Glomerular visceral epithelial cell (primary cell): ENCODE data around the gene MLLT6.

Source experiments
- DNase-seq: peaks from one replicate; pipeline ENCODE4 v3.0.0-alpha.2; 2016; ENCODE audit errors: extremely low spot score

Gene MLLT6

DNA sequence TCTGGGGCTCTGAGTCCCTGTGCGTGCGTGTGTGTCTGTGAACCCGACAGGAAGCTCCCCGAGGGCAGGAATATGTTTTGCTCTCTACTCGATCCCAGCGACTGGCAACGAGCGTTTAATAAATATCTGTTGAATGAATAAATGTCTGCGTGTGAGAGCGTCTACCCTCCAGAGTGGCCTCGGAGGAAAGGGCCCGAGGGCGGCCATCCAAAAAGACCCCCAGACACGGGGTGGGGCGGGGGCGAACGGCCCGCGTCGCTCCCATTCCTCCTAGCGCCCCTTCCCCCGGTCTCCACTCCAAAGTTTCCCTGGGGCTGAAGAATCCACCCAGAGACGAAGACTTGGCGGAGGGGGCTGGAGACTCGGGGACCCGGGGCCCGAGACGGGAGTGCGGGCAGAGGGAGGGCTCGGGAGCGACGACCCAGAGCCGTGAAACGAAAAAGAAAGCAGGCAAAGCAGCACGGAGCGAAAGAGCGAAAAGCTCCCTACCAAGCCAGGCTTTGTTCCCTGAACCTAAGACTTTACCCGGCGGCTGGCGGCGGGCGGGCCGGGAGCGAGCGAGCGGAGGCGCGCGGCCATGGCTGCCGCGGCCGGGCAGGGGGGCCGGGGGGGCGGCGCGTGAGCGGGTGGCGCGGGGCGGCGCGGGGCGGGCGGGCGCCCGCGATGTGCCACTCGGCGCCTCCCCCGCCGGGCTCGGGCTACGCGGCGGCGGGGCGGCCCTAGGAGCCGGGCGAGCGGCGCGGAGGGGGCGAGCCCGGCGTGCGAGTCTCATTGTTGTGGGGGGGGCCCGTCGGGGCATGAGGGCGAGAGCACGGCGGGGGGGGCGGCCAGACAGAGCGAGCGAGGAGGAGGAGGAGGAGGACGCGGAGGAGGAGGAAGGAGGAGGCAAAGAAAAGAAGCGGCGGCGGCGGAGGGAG is at the start of gene MLLT6:
MLLT6 (plus strand) TSS at position 668 of the 917 bp plus-strand sequence. CDS start 360 bp downstream, outside the sequence.
- peak; percentile 83 for DNase-seq

- DNase-seq, result no peak
Observed at GRCh38 chr17:38656959-38657823, 47.9 kb upstream of the MLLT6 start.

DNA sequence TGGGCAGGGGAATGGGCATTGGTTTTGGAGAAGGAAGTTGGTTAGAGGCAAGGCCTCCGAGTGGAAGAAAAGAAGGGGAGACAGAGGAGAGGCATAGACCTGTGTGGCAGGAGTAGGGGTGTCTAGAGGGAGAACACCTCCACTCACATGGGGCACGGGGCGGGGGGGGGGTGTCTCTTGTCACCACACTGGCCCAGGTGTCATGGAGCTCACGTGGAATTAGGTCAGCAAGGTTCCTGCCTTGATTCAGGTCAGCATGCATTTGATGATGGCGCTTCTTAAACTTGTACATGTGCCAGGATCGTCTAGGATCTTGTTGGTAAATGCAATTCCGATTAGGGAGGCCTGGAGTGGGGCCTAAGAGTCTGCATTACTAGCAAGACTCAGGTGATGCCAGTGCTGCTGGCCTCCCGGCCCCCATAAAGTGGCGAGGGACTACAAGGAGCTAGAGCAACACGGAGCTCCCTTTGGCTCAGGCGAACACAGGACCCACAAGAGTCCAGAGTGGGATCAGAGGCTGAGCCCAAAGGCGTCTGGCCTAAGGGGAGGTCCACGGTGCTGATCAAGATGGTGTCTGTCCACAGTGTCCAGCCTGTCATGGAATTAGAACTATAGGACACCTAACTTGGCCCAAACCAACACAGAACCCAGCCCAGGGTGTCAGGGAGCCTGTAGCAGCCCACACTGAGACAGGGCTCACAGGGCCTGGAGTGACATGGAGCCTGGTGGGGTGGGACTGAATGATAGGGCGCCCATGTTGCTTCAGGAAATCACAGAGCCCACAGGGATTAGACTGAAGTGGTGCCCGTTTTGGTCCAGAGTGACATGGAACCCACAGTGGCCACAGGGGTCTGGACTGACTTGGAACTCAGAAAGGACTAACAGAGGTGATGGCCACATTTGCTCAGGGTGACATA is 47.0 kb upstream of the MLLT6 start:
- no peak for DNase-seq

GRCh38 chr17:38658741-38659345 is 46.2 kb upstream of the MLLT6 start:
- DNase-seq, result no peak

- no peak for DNase-seq
Observed at GRCh38 chr17:38659415-38659814, 45.7 kb upstream of the MLLT6 start.

DNA sequence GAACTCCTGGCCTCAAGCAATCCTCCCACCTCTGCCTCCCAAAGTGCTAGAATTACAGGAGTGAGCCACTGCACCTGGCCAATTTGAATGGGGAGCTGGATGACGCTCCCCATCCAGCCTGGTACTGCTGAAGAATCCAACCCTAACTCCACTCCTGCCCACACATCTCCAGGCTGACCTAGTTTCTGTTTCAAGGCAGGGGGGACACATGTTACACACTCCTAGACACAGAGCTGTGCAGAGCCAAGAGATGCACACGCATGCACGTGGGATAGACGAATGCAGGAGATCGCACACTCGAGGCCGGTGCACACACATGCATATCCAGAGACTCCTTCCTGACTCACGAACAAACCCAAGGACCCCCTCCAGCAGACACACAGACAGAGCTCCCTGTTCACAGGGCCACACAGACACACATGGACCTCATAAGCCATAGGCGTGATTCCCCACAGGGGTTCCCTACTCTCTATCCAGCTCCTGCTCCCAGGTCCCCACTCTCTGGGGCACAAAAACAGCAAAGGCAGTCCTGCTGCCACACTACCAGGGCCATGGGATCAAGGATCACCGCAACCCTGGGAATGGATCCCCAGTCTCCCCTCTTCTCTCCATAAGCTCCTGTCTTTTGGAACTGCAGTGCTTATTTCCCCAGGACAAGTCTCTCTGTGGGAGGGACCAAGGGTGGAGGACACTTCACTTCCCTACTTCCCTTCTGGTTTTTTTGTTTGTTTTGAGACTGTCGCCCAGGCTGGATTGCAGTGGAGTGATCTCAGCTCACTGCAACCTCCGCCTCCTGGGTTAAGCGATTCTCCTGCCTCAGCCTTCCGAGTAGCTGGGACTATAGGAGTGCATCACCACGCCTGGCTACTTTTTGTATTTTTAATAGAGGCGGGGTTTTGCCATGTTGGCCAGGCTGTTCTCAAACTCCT is 44.7 kb upstream of the MLLT6 start:
- DNase-seq, result no peak

GRCh38 chr17:38663125-38663751 is 41.8 kb upstream of the MLLT6 start:
- DNase-seq, result peak; percentile 63

DNA sequence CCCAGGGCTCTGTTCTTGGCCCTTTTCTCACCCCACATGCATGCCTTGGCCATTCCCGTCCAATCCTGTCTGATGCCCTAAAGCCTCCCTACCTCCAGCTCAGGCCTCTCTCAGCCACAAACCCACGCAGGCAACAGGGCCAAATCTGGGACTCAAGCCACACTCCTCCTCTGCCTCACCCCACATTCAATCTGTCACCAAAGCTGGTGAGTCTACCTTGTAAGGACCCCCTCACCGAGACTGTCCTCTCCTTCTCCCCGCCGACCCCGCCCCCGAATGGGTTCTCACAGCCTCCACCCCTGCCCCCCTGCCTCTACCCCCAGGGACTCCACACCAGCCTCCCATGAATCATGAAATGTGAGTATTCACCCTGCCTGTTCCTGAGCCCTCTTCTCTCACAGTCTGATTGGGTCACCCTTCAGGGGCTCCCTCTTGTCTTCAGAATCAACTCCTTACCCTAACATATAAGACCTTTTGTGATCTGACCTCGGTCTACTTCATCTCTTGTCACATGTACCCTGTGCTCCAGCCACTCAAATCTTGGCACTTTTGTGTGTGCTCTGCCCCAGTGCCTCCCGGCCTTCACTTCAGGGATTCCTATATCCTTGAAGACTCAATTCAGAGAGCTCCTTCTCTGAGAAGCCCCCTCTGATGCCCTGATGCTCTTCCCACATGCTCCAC is 41.0 kb upstream of the MLLT6 start:
- no peak for DNase-seq

DNA sequence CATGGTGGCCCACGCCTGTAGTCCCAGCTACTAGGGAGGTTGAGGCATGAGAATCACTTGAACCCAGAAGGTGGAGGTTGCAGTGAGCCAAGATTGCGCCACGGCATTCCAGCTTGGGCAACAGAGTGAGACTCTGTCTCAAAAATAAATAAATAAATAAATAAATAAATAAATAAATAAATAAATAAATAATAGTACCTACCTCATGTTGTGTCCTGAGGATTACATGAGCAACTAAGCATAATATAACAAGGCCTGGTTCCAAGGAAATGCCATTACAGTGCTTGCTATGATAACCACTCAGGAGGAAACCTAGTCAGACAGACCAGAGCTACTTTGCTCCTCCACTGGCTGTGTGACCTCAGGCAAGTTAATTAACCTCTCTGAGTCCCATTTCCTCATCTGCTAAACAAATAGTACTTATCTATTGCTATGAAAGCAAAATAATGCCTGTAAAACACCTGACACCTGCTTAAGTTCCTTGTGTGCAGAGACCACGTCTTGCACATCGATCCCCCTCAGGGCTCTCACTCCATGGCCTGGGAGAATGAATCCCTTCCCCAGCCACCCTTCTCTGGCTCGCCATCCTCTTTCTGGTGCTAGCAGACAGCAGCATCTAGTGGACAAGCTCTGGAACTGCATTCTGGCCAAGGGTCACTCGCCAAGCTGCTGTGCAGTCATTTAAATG is 37.8 kb upstream of the MLLT6 start:
- DNase-seq, result peak; percentile 70

DNA sequence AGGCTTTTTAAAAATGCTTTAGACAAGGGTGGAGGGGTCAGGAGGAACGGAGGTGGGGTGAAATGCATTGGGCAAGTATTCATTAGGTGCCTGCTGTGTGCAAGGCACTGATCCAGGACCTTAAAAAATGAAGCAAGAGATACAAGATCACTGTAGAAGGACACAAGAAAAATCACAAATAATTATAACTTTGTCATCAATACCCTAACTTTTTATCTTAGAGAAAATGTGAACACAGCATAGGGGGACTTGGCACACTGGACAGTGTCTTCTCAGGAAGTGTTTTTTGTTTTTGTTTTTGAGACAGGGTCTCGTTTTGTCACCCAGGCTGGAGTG is 37.3 kb upstream of the MLLT6 start:
- no peak for DNase-seq

GRCh38 chr17:38669520-38669919 is 35.6 kb upstream of the MLLT6 start:
- DNase-seq, result no peak

DNA sequence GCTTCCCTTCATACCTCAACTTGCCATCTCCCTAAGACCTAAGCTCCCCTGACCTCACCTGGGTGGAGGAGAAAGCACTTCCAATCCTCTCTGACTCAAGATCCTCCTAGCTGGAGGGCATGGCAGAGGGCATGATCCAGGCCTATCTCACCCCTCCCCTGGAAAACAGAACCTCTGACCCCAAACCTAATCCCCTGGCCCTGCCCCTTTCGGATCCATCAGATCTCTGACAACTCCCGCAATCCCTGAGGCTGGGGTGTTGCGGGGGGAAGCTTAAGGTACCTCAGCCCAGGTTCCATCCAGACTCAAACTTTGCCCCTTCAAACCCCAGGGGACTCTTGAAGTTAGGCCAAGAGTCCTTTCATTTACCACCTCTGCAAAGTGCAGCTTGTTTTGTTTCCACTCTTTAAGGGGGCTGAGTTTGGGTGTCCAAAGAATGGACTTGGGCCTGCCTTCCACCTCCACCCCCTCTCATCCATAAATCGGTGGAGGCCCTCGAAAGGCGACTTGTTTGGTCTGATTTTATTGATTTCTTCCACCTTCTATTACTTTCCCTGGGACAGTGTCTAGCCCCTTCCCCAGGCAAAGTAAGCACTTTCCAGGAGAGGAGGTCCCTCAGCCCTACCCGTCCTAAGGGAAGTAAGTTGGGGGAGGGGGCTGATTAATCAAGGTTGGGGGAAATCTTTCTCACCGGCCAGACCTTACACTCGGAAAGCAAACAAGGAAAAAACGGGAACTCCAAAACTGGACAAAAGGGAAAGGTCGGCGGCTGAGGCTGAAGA is 32.9 kb upstream of the MLLT6 start:
- DNase-seq, result no peak

DNA sequence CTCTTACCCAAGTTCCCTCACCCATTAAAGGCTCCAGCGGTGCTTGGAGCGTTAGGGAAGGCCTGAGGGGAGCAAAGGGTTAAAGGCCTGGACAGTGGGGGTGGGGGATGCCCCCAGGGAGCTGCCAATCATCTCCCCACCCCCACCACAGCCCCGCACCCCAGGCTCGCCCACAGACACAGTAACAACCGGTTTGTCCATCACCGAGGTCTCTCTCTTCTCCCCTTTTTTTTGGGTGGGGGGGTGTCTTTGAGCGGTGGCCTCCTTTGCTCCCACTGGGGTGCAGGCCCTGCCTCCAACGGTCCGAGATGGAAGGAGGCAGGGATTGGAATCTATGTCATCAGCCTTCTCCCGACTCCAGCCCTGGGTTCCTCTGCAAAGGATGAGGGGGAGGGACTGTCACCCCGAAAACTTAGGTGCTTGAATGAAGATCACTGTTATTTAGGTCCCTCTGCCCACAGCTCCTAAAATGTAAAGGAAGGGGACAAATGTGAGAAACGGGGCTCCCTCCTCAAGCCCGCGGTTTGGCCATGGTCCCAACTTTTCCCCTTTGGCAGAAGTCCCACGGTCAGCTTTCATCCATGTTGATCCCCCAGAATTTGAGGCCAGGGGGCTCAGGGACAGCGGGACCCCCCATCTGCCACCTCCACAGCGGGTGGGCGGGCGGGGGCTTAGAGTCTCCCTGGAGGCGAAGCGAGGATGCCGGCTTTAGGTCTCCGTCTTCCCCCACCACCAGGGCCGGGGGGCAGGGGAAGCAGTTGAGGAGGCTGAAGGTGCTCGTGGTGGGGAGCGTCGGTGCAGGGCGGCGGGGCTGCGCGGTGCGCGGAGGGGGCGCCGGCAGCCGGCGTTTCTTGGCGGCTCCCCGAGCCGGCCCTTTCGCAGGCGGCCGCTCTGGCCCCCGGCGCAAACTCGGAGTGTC is 32.0 kb upstream of the MLLT6 start:
- no peak for DNase-seq

GRCh38 chr17:38673707-38674013 is 31.4 kb upstream of the MLLT6 start:
- no peak for DNase-seq

DNA sequence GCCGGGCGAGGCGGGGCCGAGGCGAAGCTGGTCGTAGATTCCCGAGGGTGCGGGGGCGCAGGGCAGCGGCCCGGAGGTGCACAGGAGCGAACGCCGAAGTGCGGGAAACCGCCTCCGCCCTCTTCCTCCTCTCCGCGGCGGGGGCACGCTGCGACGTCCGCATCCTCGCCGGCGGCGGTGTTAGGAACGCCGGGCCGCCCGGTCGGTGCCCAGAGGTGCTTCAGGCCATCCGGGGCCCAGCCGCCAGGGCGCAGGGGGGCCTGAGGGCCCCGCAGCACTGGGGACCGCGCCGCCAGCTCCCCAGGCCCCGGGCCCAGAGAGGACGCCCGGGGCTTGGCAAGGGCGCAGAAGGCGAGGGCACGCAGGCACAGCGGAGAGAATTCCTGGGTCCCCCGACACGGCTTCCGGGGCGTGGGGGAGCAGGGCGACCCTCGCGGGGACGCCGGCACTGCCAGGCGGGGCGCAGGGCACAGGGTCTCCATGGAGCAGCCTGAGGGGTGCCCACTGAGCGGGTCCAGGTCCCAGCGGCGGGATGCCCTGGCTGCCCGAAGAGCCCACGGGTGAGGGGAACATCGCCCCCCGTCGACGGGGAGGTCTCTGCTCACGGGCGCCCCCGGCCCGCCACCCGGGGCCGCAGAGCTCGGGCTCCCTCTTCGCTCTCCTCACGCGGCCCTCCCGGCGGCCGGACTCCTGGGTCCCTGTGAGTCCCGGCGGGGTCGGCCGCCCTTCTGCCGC is 30.9 kb upstream of the MLLT6 start:
- DNase-seq, result no peak
